ENCODE data around the gene BEST4.
"Not testable (repeated sequence)": the region's sequence is repeated elsewhere in the genome, so short reads cannot be mapped to it uniquely, and the experiment has no call there.

Gene BEST4

DNA sequence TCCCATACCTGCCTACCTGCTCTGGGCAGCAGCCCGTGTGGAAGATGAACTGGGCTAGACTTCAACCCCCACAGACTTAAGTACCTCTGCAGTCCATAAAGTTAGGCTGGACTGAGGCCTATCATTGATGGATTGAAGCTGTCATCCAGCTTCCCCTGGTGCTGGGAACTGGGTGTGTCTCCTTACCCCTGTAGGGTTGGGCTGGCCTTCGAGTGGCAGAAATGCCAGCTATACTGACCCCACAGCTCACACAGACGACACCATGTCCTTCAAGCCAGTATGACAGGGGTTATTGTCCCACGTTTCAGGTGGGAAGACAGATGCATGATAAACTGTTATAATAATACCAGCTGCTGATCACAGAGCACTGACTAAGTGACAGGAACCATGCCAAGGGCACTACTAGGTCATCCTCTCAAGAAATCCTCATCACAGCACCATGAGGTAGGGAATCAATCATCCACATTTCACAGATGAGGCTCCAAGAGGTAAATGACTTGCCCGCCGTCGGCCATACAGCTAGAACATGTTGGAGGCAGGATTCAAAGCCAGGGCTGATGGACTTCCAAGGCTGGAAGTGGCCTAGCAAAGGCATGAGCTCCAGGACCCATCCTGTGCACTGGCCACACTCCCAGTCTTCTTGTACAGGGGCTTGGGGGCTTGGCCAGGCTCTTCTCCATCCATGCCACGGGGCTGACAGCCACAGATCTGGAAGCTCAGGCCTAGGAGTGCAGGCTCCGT, at the start of gene BEST4:
BEST4 (minus strand) TSS at position 51 of the 741 bp plus-strand sequence. CDS start 465 bp downstream, outside the sequence.
- DNase-seq (ENCODE audit: low read depth) = no peak

DNA sequence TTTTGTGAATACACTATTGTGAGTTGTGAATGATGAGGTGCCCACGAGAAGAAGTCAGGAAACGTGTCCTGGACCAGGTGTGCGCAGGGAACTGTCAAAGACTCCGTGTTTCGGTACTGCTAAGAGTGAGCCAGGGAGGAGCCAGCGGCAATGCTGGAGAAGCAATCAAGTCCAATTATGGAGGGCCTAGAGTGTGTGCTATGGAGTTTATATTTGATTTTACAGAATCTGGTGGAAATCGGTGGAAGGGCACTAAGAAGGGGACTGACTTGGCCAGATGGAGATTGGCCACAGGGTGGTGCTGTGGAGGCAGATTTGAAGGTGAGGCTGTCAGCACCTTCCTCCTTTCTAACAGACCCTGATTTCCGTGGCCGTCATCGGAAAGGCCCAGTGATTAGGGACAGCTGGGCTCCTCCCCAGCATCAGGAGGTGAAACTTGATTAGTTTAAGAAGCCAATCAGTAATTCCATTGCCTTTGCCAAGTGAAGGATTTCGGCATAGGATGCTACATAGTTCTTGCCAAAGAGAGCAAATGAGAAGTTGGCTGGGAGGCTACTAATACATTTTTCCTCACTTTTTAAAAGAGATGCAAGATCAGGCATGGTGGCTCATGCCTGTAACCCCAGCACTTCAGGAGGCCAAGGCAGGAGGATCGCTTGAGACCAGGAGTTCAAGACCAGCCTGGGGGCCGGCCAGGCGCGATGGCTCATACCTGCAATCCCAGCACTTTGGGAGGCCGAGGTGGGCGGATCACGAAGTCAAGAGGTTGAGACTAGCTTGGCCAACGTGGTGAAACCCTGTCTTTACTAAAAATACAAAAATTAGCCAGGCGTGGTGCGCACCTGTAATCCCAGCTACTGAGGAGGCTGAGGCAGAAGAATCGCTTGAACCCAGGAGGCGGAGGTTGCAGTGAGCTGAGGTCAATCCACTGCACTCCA, 48.0 kb upstream of the BEST4 start:
- peak; percentile 46 for DNase-seq (ENCODE audit: low read depth)

DNA sequence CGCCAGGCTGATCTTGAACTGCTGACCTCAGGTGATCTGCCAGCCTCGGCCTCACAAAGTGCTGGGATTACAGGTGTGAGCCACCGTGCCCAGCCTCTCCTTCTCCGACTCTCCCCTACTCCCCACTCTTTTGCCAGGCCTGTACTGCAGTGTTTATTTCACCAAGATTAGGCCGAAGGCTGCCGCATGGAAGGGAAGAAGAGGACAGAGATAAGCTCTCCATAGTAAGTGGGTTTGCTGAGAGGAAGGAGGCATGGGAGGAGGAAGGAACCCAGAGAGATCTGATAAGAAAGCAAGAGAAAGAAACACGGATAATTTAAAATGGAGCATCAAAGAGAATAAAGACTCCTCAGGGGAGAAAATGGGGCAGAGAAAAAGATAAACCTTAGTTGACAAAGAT, 46.4 kb upstream of the BEST4 start:
- DNase-seq (ENCODE audit: low read depth) = no peak

DNA sequence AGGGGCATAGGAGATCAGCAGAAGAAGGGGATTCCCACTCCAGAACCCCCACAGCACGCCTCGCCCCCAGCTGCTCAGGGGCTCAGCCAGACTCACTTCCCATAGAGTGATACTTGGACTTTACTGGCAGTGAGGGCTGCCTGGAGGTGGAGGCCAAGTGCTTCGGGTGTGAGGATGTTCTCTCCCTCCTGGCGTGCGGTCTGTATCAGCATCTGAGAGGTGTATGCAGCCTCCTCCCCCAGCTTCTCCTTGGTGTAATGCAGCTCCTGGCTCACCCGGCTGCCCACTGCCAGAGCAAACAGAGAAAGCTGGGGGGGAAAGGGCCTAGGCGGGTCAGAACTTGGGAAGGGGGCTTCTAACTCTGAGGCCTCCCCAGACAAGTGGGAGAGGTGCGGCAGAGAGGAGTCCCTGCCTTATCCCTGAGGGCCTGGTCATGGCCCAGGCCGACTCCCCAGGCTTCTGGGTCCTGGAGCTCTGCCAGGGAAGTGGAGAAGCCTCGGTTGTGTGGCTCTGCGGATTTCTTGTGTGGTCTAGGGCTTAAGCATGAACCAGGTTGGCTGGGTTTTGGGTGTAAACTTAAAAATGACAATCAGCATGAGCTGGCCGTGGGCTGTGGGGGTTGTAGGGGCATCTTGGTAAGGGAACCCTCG, 44.2 kb upstream of the BEST4 start:
- DNase-seq (ENCODE audit: low read depth) = no peak

DNA sequence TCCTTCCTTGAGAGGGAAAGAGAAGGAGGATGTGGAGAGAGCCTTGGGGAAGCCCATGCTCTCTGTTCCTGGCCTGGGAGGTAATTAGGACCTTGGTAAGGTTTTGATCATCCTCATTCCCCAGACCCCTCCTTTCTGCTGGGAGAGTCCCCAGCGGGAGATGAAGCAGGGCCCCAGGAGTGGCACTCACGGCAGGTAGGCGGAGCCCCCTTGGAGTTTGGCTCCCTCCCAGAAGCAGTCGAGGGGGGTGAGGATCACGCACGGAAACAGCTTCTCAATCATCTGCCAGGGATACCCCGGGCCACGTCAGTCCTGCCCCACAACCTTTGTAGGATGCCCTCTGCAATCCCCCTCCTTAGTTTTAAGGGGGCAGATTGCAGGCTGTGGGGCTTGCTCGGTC, 43.5 kb upstream of the BEST4 start:
- DNase-seq (ENCODE audit: low read depth) = no peak

DNA sequence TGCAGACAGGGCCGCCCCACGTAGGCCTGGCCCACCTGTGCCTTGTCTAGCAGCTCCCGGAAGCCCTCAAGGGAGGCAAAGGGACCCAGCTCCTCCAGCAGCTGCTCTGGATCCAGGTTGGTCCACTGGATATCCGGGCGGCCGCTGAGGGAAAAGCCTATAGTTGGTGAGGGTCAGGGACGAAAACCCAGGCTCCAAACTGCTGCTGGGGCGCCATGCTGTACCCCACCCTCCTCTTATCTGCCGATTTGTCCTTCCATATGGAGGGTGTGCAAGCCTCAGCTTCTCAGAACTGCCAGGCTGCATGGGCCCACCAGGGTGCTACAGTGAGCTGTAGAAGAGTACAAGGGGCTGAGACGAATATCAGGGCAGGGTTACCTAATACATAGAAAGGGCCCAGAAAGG, 42.9 kb upstream of the BEST4 start:
- no peak for DNase-seq (ENCODE audit: low read depth)

DNA sequence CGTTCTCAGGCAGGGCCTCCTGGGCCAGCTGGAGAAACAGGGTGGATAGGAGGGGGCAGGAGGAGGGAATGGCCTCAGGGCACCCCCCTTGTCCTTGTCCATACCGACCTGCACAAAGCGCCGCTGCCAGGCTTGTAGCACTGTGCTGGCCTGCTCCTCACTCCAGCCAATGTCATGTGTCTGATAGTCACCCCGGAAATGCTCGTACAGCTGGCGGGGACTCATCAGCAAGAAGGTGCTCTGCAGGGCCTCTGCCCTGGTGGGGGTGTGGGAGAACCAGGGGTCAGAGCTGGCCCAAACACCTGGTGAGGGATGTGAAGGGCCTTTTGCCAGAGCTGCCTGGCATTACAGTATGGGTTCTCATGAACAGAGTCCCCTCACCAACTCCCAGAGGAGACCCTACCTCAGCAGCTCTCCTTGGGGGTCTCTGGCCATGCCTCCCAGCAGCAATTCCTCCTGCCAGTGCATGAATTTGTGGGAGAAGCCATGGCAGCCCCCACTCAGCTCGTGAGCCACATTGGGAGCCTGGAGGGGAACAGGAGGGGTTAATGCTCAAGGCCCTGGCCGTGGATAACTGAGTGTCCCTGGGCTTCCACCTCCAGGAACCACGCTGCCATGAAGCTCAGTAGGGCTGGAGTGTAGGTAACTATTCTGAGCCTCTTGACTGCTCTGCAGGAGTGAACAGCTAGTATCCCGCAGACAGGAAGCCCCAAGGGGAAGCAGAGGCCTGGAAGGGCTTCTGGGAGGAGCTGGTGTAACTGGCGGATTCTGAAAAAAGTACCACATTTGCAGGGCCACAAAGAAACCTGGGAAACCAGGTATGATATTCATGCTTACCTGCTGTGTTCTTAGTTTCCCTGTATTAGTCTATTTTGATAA, 41.8 kb upstream of the BEST4 start:
- no peak for DNase-seq (ENCODE audit: low read depth)

DNA sequence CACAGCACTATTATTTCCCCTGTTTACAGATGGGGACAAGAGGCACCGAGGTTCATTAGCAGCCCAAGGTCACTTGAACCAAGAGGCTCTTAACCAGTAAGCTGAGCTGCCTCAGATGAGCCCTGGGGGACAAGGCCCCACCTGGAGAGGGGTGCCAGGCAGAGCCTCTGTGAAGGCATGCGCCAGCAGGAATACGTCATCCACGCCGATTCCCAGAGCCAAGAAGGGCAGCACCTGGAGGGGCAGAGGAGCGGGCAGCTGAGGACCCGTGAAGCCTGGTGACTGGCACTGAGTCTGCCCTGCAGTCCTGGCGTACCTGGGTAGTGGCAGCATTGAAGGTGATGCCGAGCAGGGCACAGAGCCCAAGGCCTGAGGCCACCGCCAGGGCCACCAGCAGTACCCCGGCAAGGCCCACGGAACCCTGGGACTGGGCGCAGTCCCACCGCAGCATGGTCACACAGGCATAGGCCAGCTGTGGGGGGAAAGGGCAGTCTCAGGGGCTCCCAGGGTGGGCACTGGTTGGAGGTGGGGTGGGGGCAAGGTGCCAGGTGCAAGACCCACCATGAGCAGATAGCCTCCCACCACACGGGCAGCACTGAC, 41.0 kb upstream of the BEST4 start:
- no peak for DNase-seq (ENCODE audit: low read depth)

DNA sequence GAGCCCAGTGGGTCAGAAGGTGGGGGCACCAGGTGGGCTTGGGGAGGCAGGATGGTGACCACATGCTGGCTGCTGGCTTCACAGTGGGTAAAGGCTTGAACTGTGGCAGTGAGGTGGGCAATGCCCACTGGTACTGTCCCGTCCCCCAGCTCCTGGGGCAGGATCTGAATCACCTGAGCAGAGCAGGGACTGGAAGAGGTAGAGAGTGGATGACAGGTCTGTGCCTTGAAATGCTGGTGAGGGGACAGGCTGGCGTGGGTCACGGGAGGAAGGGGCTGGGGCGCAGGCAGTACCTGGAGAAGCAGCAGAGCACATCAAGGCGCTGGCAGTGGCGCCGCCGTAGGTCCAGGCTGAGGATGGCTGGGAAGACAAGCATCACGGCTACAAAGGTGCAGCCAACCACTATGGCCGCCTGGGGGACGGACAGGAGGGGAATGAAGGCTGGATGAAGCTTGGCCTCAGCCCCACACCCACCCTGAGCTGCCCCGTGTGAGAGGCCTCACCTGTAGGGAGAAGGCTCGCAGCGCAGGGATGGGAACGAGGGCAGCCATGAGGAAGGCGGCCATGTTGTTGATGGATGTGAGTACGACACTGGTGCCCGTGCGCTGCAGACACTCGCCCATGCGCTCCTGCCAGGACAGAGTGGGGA, 40.2 kb upstream of the BEST4 start:
- no peak for DNase-seq (ENCODE audit: low read depth)

DNA sequence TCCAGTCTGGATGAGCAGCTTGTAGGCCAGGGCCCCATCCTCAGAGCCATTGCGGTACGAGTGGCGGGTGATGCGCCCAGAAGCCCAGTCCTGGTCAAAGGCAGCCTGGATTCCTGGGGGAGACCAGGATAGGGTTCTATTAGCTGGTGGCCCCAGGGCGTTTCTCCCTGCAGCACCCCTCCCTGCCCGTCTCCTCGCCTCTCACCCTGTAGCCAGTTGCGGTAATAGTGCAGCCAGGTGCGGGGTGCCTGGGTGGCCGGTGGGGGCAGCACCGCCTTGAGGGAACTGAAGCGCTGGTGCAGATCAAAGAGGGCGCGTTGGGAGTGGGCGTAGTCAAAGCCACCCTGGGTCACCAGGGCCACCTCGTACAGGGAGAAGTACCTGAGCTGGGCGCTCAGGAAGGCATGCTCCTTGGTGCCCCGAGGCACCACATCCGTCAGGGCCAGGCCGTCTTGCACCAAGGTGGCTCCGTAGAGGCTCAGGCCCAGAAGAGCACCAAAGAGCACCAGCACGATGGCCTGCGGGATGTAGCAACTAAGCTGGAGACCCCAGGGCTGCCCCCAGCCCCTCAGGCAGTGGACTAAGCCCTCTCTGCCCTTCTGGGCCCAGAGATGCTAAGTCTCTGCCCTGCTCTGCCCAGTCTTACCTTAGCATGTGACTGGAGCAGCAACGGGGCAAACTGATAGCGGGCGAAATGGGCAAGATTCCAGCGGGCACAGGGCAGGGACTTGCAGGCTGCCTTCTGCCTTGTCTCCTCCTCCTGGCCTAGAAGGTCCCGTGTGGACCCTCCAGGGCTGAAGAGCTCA, 39.4 kb upstream of the BEST4 start:
- no peak for DNase-seq (ENCODE audit: low read depth)

DNA sequence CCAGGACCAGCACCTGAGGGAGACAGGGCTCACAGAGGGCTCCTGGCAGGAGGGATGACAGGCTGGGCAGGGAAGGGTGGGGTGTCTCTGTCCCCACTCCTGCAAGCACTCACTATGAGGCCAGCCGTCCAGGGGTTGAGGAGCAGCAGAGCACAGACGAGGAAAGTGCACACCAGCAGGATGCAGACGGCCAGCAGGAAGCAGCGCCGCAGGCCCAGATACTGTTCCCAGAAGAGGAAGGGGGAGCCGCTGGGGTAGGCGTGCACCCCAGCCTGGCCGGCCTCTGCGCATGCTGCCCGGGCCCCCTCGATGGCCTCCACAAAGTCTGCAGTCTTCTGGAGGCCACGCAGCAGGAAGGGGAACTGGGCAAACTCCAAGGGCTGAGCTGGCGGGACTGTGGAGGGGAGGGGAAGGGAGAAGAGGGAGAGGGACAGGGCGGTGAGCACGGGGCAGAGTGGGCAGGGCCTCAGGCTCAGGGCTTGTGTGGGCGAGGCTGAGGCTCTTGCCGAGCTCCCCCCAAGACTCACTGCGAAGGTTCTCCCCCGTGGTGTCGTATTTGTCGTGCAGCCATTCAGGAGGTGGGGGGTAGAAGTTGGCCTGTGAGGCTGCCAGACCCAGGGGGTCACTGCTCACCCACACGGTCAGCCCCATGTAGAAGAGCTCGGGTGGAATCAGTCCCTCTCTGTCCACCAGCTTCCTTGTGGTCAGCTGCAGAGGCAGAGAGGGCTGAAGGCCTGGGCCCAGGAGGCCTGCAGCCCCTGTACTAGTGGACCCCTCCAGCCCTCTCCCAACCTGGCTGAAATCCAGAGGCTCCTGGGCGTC, 38.6 kb upstream of the BEST4 start:
- no peak for DNase-seq (ENCODE audit: low read depth)

DNA sequence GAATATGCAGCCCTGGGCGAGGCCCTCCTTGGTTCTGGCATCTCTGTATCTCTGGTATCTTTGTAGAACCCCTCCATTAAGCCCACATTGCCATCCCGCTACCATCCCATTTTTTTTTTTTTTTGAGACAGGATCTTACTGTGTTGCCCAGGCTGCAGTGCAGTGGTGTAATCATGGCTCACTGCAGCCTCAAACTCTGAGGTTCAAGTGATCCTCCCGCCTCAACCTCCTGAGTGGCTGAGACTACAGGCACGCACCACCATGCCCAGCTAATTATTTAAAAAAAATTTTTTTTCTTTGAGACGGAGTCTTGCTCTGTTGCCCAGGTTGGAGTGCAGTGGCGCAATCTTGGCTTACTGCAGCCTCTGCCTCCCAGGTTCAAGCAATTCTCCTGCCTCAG, 36.4 kb upstream of the BEST4 start:
- DNase-seq (ENCODE audit: low read depth) = not testable (repeated sequence)

DNA sequence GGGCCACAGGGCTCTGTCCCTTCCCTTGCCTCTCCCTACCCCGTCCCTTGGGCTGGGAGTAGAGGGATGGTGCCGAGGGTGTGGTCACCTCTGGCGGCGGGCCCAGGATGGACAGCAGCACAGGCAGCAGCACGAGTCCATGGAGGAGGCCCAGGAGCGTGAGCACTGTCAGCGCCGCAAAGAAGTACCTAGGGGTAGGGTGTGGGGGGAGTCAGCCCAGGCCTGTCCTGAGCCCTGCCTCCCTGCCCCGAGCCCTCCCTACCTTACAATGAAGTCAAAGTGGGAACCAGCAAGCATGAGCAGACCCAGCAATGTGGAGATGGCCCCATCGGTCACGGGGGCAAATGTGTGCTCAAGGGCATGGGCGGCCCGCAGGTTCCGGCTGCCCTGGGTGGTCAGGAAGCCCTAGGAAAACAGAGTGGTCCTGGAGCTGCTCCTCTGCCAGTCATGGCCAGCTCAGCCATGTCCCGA, 35.0 kb upstream of the BEST4 start:
- no peak for DNase-seq (ENCODE audit: low read depth)

DNA sequence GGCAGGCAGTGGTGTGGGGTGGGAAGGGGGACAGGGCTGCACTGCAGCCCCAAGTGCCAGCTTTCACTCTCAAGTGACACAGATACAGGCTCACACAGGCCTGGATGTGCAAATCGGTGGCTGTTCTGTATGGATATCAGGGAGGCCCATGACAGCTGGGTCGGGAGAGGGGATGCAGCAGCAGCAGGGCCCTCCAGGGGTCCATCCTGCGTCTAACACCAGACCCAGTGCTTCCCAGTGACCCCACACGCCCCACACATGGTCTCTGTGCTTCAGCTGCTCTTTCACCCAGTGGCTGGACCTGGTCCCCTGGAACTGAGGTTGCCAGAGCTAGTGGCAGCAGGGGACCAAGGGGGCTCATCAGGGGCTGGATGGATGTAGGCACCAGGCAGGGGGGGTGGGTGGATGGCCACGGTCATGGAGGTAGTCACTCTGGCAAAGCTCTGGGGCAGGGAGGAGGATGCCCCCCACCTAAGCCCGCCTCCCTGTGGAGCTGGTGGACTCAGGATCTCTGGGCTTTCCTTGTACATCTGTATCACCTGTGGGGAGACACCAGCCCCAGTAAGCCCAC, 34.2 kb upstream of the BEST4 start:
- DNase-seq (ENCODE audit: low read depth) = no peak

DNA sequence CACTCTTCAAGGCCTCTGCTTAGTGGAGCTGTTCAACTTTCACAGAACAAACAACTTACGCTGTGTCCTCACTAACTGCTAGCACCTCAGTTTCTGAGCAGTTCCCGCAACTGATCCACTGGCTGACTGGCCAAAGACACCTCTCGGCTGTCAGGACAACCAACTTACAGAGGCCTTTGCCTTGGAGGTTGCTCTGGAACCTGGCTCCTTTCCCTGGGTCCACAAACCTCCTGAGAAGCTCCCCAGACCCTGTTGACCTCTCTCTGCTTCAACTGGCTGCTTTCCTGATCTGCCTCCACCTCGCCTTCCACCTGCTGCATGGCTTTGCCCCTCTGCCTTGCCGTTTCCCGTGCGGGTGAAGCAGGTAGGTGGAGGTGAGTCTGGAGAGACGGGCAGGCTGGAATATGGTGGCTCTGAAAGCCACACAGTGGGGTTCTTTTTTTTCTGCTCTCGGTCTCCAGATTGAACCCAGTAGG, 33.3 kb upstream of the BEST4 start:
- DNase-seq (ENCODE audit: low read depth) = no peak

DNA sequence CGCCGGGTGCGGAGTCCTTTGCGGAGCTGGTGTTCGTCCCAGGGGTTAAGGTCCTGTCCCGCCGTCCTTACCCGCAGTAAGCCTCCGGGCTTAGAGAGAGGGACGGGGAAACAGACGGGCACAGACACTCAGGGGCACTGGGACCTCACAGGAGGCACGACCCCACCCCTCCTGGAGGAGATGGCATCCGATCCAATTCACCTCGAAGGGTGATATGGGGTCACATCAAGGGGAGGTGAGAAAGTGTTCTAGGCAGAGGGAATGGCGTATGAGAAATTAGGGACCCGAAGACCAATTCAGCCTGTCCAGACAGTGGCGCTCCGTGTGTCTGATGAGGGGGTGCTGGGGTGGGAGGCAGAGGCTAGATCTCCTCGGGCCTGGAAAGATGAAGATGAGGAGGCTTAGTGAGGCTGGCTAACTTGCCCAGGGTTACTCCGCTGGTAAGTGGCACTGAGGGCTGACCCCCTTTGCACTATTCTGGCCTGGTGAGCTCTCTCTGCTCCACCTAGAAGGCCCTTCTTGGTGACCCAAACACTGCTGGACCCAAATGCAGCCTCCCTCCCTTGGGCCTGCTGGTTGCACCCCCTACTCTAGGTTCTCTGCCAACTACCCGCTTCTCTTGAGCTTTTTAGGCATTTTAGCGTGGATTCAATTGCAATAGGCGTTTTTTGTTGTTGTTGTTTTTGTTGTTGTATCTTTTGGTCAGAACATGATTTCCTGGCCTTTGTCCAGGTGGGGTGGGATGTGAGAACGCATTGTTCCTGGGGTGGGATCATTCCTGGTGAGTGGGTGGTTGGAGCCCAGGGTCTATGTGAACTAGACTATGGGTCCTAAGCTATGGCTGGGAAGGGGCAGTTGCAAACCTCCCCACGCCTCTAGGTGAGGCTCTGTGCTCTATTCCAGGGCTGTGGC, 32.6 kb upstream of the BEST4 start:
- DNase-seq (ENCODE audit: low read depth) = no peak

DNA sequence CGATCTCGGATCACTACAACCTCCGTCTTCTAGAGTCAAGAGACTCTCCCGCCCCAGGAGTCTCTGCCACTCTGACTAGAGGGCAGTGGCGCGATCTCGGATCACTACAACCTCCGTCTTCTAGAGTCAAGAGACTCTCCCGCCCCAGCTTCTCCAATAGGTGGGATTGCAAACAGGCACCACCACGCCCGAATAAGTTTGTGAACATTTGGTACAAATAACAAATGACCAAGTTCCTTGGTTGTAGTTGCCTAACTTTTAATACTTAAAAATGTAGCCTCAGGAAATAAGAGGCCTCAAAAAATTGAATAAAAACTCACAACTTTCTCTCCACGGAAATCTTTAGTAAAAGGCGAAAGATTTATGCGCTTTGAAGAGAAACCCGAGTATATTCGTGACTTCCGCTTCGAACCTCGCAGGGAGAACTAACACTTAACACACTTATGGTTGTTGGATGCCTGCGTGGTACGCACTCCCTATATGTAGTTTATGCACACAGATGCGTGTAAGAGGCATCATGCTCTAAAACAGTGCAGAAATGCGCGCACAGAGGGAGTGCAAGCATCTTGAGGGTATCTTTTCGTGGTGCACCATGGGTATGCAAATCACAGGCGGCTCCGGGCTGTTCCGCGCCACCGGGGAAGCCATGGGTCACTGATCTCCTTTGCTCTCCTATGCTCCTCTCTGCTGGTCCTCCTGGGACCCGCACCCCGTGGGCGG, 31.8 kb upstream of the BEST4 start:
- DNase-seq (ENCODE audit: low read depth) = no peak

All from HS-27A (cell line).